Stimulated activated CD8-positive, alpha-beta memory T cell treated with anti-CD3 and anti-CD28 coated beads, Interleukin-15, amount 100 ng/mL, for 48 hours (primary cell): ENCODE results near the gene MPV17.
"Not testable (repeated sequence)": the region's sequence is repeated elsewhere in the genome, so short reads cannot be mapped to it uniquely, and the experiment has no call there.

Experiments used
- DNase-seq, 2 donors: peaks; one replicate each; pipeline ENCODE4 v3.0.0-alpha.2; 2020; ENCODE audit warnings: low read depth in 2 of 2

Gene MPV17

DNA sequence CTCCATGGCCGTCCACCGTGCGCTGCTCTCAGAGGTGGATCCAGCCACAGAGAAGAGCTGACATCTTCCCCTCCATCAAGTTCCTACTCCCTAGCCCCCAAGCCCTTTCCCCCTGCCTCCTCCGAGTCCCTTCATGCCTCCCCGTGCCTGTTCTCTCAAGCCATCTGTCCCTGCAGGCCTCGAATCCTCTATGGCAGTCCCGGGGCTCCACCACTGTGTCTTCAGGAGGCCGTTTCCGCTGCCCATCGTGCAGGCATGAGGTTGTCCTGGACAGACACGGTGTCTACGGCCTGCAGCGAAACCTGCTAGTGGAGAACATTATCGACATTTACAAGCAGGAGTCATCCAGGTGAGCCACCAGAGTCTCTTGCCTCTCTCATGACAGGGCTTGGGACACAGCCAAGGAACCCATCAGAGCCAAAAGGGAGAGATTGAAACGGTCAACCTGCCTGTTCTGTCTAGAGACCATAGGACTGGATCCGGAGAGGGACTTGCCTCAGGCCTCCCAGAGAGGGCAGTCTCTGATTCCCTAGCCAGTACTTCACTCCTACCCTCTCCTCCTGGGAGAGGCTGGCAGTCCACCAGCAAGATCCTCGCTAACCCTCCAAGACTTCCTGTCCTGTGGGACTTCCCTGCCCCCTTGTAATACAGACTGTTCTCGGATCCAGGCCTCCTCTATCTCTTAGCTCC is 24.4 kb downstream of the MPV17 start:
- DNase-seq, result no peak

GRCh38 chr2:27297195-27297594 is 25.7 kb downstream of the MPV17 start:
- no peak for DNase-seq

DNA sequence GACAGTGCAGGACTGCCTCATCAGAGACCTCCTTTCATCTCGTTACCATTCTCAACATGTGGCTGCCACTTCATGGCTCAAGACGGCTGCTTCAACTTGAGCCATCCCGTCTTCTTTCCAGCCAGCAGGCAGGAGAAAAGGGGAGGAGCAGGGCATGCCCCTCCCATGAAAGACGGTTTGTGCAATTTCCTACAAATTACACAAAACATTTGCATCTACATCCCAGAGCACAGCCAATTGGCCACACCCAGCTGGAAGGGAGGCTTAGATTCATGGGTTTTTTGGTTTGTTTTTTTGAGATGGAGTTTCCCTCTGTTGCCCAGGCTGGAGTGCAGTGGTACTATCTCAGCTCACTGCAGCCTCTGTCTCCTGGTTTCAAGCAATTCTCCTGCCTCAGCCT is 26.4 kb downstream of the MPV17 start:
- no peak for DNase-seq

- no peak for DNase-seq
Observed at GRCh38 chr2:27294928-27295327, 28.0 kb downstream of the MPV17 start.

- DNase-seq, result no peak
Observed at GRCh38 chr2:27291865-27292264, 31.0 kb downstream of the MPV17 start.

DNA sequence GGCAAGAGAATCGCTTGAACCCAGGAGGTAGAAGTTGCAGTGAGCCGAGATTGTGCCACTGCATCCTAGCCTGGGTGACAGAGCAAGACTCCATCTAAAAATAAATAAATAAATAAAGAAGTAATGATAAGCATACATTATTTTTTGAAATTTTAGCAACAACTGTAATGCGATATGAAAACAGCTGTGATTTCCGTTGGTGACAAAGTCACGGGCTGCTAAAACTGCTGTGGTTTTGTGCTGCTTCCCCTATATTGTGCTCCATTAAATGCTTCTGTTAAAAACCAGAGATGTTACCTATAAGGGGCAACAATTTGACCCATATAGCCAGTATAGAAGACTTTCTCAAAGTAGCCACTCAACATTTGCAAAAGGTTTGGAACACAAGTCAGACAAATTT is 32.3 kb downstream of the MPV17 start:
- no peak for DNase-seq

DNA sequence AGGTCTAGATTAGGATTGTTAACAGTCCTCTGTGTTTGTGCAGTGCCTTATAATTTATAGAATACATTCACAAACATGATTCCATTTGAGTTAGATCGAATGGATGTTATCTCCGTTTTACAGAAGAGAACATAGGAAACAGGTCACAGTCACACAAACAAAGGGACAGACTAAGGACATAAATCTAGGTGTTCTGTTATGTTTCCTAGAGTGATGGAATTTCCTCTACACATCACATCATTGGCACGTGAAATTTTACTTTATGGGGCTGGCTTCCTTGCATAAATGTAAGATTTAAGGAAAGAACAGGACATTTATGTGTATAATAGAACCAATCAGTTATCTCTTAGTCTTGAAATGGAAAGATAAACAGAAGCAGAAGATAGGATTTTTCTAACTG is 34.3 kb downstream of the MPV17 start:
- DNase-seq, result no peak

- DNase-seq, result no peak
Observed at GRCh38 chr2:27285481-27285880, 37.4 kb downstream of the MPV17 start.

DNA sequence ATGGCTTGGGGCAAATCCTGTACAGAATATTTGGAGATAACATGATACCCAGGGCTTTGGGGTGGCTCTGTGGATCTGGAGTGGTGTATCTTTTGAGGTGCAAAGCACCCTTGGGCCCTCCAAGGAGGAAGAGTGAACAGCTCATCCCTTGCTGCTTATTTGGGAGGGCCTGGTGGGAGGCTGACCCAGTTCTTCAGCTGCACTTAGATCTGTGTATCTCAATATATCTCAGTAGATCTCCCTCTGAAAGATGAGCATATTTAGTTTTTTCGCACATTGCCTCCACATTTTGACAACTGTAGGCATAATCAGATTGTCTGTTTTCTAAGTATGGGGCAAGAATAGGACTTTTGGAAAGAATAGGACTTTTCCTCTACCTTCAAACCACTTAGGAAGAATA is 37.9 kb downstream of the MPV17 start:
- DNase-seq, result no peak

DNA sequence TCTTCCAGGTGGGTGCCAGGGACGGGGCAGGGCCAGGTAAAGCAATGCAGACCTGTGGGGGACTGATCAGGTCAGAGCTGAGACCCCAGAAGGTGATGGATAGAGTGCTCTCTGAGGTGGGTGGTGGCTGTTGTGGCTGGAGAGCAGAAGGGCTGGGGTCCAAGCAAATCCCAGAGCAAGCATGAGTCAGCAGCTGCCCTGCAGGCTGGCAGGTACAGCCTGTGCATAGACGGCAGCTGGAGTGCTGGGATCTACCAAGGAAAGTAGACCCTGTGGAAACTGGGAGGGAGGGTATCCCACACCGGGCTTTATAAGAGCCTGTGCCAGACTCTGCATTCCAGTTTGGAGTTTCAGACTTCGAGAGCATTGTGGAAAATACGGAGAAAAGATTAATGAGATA is 40.0 kb downstream of the MPV17 start:
- no peak for DNase-seq

DNA sequence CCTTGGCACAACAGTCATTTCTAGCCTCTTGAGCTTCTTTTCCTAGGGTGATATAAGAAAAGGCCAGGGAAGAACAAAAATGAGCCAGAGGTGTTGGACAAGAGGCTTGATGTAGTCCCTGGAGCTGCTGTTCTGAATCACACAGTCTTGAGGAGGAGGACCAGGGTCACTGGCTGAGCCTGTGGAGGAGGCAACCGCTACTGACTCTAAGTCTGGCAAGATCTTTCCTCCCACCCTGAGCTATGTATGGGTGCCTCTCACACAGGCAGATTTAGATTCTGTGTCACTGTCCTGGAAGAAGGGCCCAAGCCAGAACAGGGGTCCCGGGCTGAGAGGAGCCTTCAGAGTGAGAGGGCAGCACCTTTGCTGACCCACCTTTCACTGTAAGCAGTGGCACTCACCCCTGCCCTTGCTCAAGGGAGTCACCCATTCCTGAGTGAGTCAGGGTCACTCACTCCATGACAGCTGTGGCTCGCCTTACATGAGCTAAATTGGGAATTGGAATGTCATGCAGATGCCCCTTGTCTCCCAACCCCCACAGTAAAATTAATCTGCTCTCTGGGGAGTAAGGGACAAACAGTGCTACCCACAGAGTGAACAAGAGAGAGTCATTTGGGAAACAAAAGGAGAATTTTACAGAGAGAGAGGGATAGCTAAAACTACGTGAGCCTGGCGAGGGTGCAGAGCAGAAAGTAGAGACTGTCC is 40.9 kb downstream of the MPV17 start, which contains the start of gene TRIM54:
TRIM54 (plus strand) TSS at position 575 of the 705 bp plus-strand sequence. CDS start 303 bp downstream, outside the sequence.
- DNase-seq, result no peak

- no peak for DNase-seq
Observed at GRCh38 chr2:27281442-27281841, 41.5 kb downstream of the MPV17 start.

GRCh38 chr2:27280826-27281225 is 42.1 kb downstream of the MPV17 start:
- no peak for DNase-seq

DNA sequence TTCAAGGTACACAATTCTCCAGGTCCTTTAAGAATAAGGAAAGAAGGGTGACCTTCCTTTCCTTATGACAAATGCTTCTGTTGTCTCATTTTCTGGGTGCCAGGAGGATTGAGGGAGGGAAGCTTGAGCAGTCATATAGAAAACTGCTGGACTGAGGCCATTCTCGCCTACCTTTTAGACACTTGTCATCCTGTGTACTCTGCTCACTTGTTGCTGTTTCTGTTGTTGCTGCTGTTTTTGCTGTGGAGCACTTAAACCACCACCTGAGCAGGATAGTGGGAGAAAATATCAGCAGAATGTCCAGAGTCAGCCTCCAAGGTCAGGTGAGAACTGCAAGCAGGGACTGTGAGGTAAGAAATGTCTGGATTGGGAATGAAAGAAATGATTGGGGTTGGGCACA is 44.9 kb downstream of the MPV17 start:
- DNase-seq, result no peak

DNA sequence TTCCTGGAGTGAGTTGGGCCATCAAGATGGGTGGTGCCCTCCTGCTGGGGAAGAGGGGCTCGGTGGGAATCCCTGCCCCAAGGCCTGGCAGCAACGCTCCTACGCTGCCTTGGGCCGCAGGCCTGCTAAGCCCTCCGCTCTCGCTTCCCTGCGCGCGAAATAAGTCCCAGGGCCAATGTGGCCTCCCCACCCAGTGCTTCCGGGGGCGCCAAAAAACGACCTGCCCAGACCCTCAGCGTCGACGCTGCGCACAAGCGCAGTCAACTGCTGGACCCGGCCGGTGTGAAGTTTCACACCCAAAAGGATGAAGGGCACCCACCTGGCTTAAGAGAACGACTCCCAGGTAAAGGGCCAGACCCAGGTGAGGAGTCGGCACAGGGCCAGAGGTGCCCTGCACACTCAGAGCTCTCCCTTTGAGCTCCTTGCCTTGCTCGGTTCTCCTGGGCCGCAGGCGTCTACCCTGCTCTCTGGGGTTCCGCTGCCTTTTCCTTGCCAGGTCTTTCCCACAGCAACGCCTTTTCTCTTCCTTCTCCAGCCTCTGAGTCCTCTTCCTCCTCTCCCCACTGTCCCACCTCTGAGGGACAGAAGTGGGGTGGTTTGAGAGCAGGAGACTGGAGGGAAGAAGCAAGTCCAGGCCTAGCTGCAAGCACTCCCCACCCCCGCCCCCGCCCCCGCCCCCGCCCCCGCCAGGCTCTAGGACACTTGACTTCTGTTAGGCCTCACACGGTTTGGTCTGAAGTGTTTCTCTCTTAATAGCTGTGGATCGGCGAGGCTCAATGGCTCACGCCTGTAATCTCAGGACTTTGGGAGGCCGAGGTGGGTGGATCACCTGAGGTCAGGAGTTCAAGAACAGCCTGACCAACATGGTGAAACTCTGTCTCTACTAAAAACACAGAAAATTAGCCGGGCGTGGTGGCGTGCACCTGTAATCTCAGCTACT is 47.4 kb downstream of the MPV17 start, which contains the start of gene DNAJC5G:
DNAJC5G (plus strand) TSS at position 223 of the 940 bp plus-strand sequence. CDS start 1,296 bp downstream, outside the sequence.
- DNase-seq, result no peak

DNA sequence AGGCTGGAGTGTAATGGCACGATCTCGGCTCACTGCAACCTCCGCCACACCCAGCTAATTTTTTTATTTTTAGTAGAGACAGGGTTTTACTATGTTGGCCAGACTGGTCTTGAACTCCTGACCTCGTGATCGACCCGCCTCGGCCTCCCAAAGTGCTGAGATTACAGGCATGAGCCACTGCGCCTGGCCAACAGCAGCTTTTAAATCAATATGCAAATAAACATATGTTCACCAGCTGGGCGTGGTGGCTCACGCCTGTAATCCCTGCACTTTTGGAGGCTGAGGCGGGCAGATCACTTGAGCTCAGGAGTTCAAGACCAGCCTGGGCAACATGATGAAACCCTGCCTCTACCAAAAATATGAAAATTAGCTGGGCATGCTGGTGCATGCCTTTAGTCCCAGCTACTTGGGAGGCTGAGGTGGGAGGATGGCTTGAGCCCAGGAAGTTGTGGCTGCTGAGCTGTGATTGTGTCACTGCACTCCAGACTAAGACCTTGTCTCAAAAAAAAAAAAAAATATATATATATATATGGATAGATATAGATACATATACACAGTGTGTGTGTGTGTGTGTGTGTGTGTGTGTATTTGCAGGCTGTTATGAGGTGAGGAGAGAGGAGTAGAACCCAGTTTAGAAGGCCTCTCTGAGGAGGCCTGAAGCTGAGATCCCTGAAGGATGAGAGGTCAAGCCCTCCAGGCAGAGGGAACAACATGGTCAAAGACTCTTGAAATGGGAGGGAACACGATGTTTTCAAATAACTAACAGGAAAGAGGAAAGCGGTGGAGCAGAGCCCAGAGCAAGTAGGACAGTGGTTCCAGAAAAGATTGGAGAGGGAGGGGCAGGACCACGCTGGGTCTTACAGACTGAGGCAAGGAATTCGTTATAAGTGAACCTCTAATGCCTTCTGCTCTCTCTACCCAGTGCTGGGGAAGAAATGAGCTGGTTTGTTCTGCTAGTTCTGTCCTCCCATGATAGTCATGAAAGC is 50.1 kb downstream of the MPV17 start:
- DNase-seq, result not testable (repeated sequence)

GRCh38 chr2:27271631-27272340 is 51.1 kb downstream of the MPV17 start:
- DNase-seq, result no peak

GRCh38 chr2:27270670-27271069 is 52.2 kb downstream of the MPV17 start:
- no peak for DNase-seq

- no peak for DNase-seq
Observed at GRCh38 chr2:27270131-27270530, 52.8 kb downstream of the MPV17 start.

- not testable (repeated sequence) for DNase-seq
Observed at GRCh38 chr2:27268296-27268695, 54.6 kb downstream of the MPV17 start.
